ENCODE measurements around the gene CDX2.

GRCh38 chr13:27963491-27963890 lies 5.6 kb downstream of the CDX2 start:
- TF ChIP-seq SP1 (IDR thresholded peaks at IDR 0.05; ENCODE audit: low read depth) (no peak), CTCF (IDR thresholded peaks at IDR 0.05 in 2 of 3, conservative IDR thresholded peaks at IDR 0.05 in 1 of 3; ENCODE audit: borderline replicate concordance in 1 of 3, insufficient read depth in 1 of 3, low read depth in 2 of 3, low read length in 2 of 3) (no peak), EZH2 (IDR thresholded peaks at IDR 0.05) (no peak), CEBPB (IDR thresholded peaks at IDR 0.05; ENCODE audit: low read depth) (no peak), SIN3A (IDR thresholded peaks at IDR 0.05; ENCODE audit: low read depth) (no peak)

Measured in HCT116 (cell line).